ENCODE results near the gene RNF13.
"Not testable (repeated sequence)": the region's sequence is repeated elsewhere in the genome, so short reads cannot be mapped to it uniquely, and the experiment has no call there.

The RNF13 gene

GRCh38 chr3:149936812-149937230 is 123.8 kb downstream of the RNF13 start:
- H3K36me3 ChIP-seq (replicated peaks) = no peaks in the 10 kb centered on the region
- H3K27ac ChIP-seq = no peak overlapping the region
- in situ Hi-C loops (cut with HindIII; ENCODE audit: low pct_ligation_motif_present, low sequenced_read_pairs) = no loop called here
- H3K4me3 ChIP-seq (ENCODE audit: low read depth, low read length) = no peak overlapping the region
- peak; percentile 54 for DNase-seq
- H3K27me3 ChIP-seq (replicated peaks) = no peaks in the 10 kb centered on the region
- TF ChIP-seq CTCF (IDR thresholded peaks at IDR 0.05; ENCODE audit: low read depth, low read length, missing control alignments) = peak; percentile 84

GRCh38 chr3:149938392-149939055 is 125.5 kb downstream of the RNF13 start:
- H3K4me3 ChIP-seq (ENCODE audit: low read depth, low read length); H3K27ac ChIP-seq; H3K27me3 ChIP-seq (replicated peaks); H3K36me3 ChIP-seq (replicated peaks); in situ Hi-C loops (cut with HindIII; ENCODE audit: low pct_ligation_motif_present, low sequenced_read_pairs): not testable (repeated sequence)
- DNase-seq = peak; percentile 32

GRCh38 chr3:149941186-149941585 is 128.2 kb downstream of the RNF13 start:
- no peaks in the 10 kb centered on the region for H3K27me3 ChIP-seq (replicated peaks)
- no peak for DNase-seq
- H3K27ac ChIP-seq = no peak overlapping the region
- no peak for TF ChIP-seq CTCF (IDR thresholded peaks at IDR 0.05; ENCODE audit: low read depth, low read length, missing control alignments)
- no peaks in the 10 kb centered on the region for H3K36me3 ChIP-seq (replicated peaks)
- H3K4me3 ChIP-seq (ENCODE audit: low read depth, low read length) = no peak overlapping the region
- in situ Hi-C loops (cut with HindIII; ENCODE audit: low pct_ligation_motif_present, low sequenced_read_pairs) = no loop called here

GRCh38 chr3:149941946-149942345 is 128.9 kb downstream of the RNF13 start:
- DNase-seq = no peak
- TF ChIP-seq CTCF (IDR thresholded peaks at IDR 0.05; ENCODE audit: low read depth, low read length, missing control alignments) = no peak
- no peaks in the 10 kb centered on the region for H3K36me3 ChIP-seq (replicated peaks)
- no peaks in the 10 kb centered on the region for H3K27me3 ChIP-seq (replicated peaks)
- no peak overlapping the region for H3K27ac ChIP-seq
- in situ Hi-C loops (cut with HindIII; ENCODE audit: low pct_ligation_motif_present, low sequenced_read_pairs) = no loop called here
- H3K4me3 ChIP-seq (ENCODE audit: low read depth, low read length) = no peak overlapping the region

GRCh38 chr3:149942409-149942808 is 129.4 kb downstream of the RNF13 start:
- Histone ChIP-seq H3K4me3 (ENCODE audit: low read depth, low read length) (no peak overlapping the region), H3K27me3 (replicated peaks) (no peaks in the 10 kb centered on the region), H3K36me3 (replicated peaks) (no peaks in the 10 kb centered on the region), H3K27ac (no peak overlapping the region)
- no peak for TF ChIP-seq CTCF (IDR thresholded peaks at IDR 0.05; ENCODE audit: low read depth, low read length, missing control alignments)
- DNase-seq = no peak
- in situ Hi-C loops (cut with HindIII; ENCODE audit: low pct_ligation_motif_present, low sequenced_read_pairs) = no loop called here

- in situ Hi-C loops (cut with HindIII; ENCODE audit: low pct_ligation_motif_present, low sequenced_read_pairs); DNase-seq; H3K27me3 ChIP-seq (replicated peaks); H3K27ac ChIP-seq; H3K4me3 ChIP-seq (ENCODE audit: low read depth, low read length); H3K36me3 ChIP-seq (replicated peaks): not testable (repeated sequence)
These were observed 131.0 kb downstream of the RNF13 start for GRCh38 chr3:149943966-149944365.

- peaks cover 4% of the 10 kb centered on the region for H3K36me3 ChIP-seq (replicated peaks)
- no peak overlapping the region for H3K4me3 ChIP-seq (ENCODE audit: low read depth, low read length)
- DNase-seq = no peak
- H3K27ac ChIP-seq = no peak overlapping the region
- in situ Hi-C loops (cut with HindIII; ENCODE audit: low pct_ligation_motif_present, low sequenced_read_pairs) = no loop called here
- no peaks in the 10 kb centered on the region for H3K27me3 ChIP-seq (replicated peaks)
- no peak for TF ChIP-seq CTCF (IDR thresholded peaks at IDR 0.05; ENCODE audit: low read depth, low read length, missing control alignments)
These were observed 134.2 kb downstream of the RNF13 start for GRCh38 chr3:149947231-149947630.

Data from brain microvascular endothelial cell (primary cell).